A673 (cell line): ENCODE measurements around the gene ADORA2A.

Experiments used
- CTCF ChIP-seq: fragments of 300-800, 200-600 bp; sonication (generic); conservative IDR thresholded peaks from 2 replicates; pipeline ENCODE4 v1.5.1; 2017; ENCODE audit warnings: low read depth, mild to moderate bottlenecking, antibody characterized with exemption, low read length, moderate library complexity, mixed read lengths
- EZH2 ChIP-seq: fragments of 200-600 bp; sonication (generic); IDR thresholded peaks from 2 replicates; pipeline ENCODE4 v1.6.1; 2017; ENCODE audit warnings: borderline replicate concordance, low read depth, mild to moderate bottlenecking, mixed read lengths, antibody characterized with exemption, low read length; ENCODE audit not compliant: poor library complexity, severe bottlenecking

GRCh38 chr22:24489011-24489410, 61.6 kb downstream of the ADORA2A start:
- no peak for TF ChIP-seq CTCF
- no peak for TF ChIP-seq EZH2
